CD1c-positive myeloid dendritic cell (primary cell): ENCODE data around the gene MUC6.
"Not testable (repeated sequence)": the region's sequence is repeated elsewhere in the genome, so short reads cannot be mapped to it uniquely, and the experiment has no call there.

Experiments used
- DNase-seq: peaks from one replicate; pipeline ENCODE4 v3.0.0-alpha.2; 2016; ENCODE audit errors: extremely low spot score

The MUC6 gene

GRCh38 chr11:986270-986951 lies 50.1 kb downstream of the MUC6 start:
- DNase-seq, result no peak

- no peak for DNase-seq
Observed at GRCh38 chr11:985848-986247, 50.7 kb downstream of the MUC6 start.

GRCh38 chr11:985406-985805 lies 51.1 kb downstream of the MUC6 start:
- no peak for DNase-seq

GRCh38 chr11:984546-984945 lies 52.0 kb downstream of the MUC6 start:
- no peak for DNase-seq

GRCh38 chr11:981764-982163 lies 54.8 kb downstream of the MUC6 start:
- no peak for DNase-seq

GRCh38 chr11:980438-981357 lies 55.8 kb downstream of the MUC6 start:
- no peak for DNase-seq

GRCh38 chr11:978781-979180 lies 57.7 kb downstream of the MUC6 start:
- no peak for DNase-seq

GRCh38 chr11:977830-978720 lies 58.4 kb downstream of the MUC6 start:
- no peak for DNase-seq

- no peak for DNase-seq
Observed at GRCh38 chr11:976431-977160, 59.9 kb downstream of the MUC6 start.

- no peak for DNase-seq
Observed at GRCh38 chr11:975827-976226, 60.7 kb downstream of the MUC6 start.

GRCh38 chr11:975376-975775 lies 61.1 kb downstream of the MUC6 start:
- not testable (repeated sequence) for DNase-seq

- no peak for DNase-seq
Observed at GRCh38 chr11:973237-973636, 63.3 kb downstream of the MUC6 start.

GRCh38 chr11:972523-973211 lies 63.9 kb downstream of the MUC6 start:
- DNase-seq, result no peak

GRCh38 chr11:971731-972365 lies 64.7 kb downstream of the MUC6 start:
- peak; percentile 28 for DNase-seq

GRCh38 chr11:971092-971690 lies 65.3 kb downstream of the MUC6 start:
- no peak for DNase-seq

- no peak for DNase-seq
Observed at GRCh38 chr11:970319-970871, 66.1 kb downstream of the MUC6 start.

GRCh38 chr11:969651-970205 lies 66.8 kb downstream of the MUC6 start:
- DNase-seq, result no peak

- DNase-seq, result no peak
Observed at GRCh38 chr11:968822-969221, 67.7 kb downstream of the MUC6 start.
